GM12878 (cell line): Measurements from ENCODE around the gene BAZ1B. TPM values are rescaled to one million over a fixed set of nuclear protein-coding genes. Genes with fewer than 3 reads are reported as not detected.

Source experiments
- ATAC-seq: fragments of 200-7000 bp; cut with Tn5 transposase; 3 replicates; pipeline ENCODE4 v1.9.1; 2020; ENCODE audit warnings: mild to moderate bottlenecking, moderate library complexity
- BruUV-seq: library from RNA; stranded (reverse); fragments of 400-500 nt; replicated peaks from 2 replicates; lab custom pipeline; 2021; lab: Mats Ljungman, UMichigan
- CTCF ChIA-PET: fragments of 300-600 bp; sonication (Branson Sonifier 250); formaldehyde crosslinking; extraction: SDS; loops from one replicate; lab custom pipeline; 2021; ENCODE audit warnings: inconsistent platforms; lab: Yijun Ruan, JAX
- POLR2A ChIA-PET: fragments of 350-600 bp; formaldehyde crosslinking; extraction: SDS; loops from one replicate; lab custom pipeline; 2021; ENCODE audit warnings: inconsistent platforms; lab: Charles Lee
- RAD21 ChIA-PET: fragments of 300-600 bp; sonication (Branson Sonifier 250); formaldehyde crosslinking; loops from one replicate; lab custom pipeline; 2023; ENCODE audit warnings: antibody characterized with exemption; ENCODE audit not compliant: unreplicated experiment; lab: Charles Lee
- SMC1A ChIA-PET: fragments of 300-600 bp; sonication (Branson Sonifier 250); formaldehyde crosslinking; loops from one replicate; lab custom pipeline; 2023; ENCODE audit not compliant: unreplicated experiment, uncharacterized antibody; lab: Charles Lee
- DNase-seq: peaks from one replicate; pipeline ENCODE4 v3.0.0-alpha.2; 2011; ENCODE audit warnings: low read depth, low spot score
- FAIRE-seq: peaks from 3 replicates; lab custom pipeline; 2011; peaks lifted over from hg19 to GRCh38; lab: Jason Lieb, UNC
- H2AFZ ChIP-seq: 2 replicates; pipeline ENCODE4 v1.6.0; 2011; ENCODE audit warnings: low read depth, low read length, control low read depth; ENCODE audit not compliant: control insufficient read depth
- H3K27ac ChIP-seq: 2 replicates; pipeline ENCODE4 v1.5.1; 2011; ENCODE audit warnings: control low read depth; ENCODE audit not compliant: control insufficient read depth, insufficient read depth
- H3K27me3 ChIP-seq, 2 experiments: replicated peaks in 1 of 2; 2 replicates each; pipeline versions ENCODE4 v1.6.0 to v1.6.1; 2011; ENCODE audit warnings: low read length in 1 of 2; ENCODE audit not compliant: control insufficient read depth in 2 of 2, insufficient read depth in 2 of 2
- H3K36me3 ChIP-seq, 2 experiments: 2 replicates each; pipeline ENCODE4 v1.5.1; 2011; ENCODE audit warnings: low read length in 1 of 2; ENCODE audit not compliant: control insufficient read depth in 2 of 2, insufficient read depth in 2 of 2
- H3K4me1 ChIP-seq: 2 replicates; pipeline ENCODE4 v1.6.1; 2011; ENCODE audit warnings: mild to moderate bottlenecking, low read length, moderate library complexity, mixed read lengths; ENCODE audit not compliant: control insufficient read depth, insufficient read depth
- H3K4me2 ChIP-seq: 2 replicates; pipeline ENCODE4 v1.6.0; 2011; ENCODE audit warnings: control low read depth; ENCODE audit not compliant: control insufficient read depth, insufficient read depth
- H3K4me3 ChIP-seq: fragments of 200-600 bp; sonication (generic); 2 replicates; pipeline ENCODE4 v1.5.1; 2016
- H3K79me2 ChIP-seq: 2 replicates; pipeline ENCODE4 v1.6.0; 2011; ENCODE audit warnings: low read length; ENCODE audit not compliant: control insufficient read depth, insufficient read depth
- H3K9ac ChIP-seq: 2 replicates; pipeline ENCODE4 v1.8.0; 2011; ENCODE audit warnings: low read length, control low read depth, mixed read lengths; ENCODE audit not compliant: control insufficient read depth, insufficient read depth
- H3K9me3 ChIP-seq: replicated peaks from 3 replicates; pipeline ENCODE4 v1.5.1; 2011; ENCODE audit warnings: mild to moderate bottlenecking, low read length; ENCODE audit not compliant: control insufficient read depth, insufficient read depth
- H4K20me1 ChIP-seq: 2 replicates; pipeline ENCODE4 v1.6.0; 2011; ENCODE audit not compliant: control insufficient read depth, insufficient read depth
- CHD2 ChIP-seq: IDR thresholded peaks from 2 replicates; pipeline ENCODE4 v1.6.1; 2011; ENCODE audit warnings: low read depth, low read length, improper control_type of control experiment, borderline replicate concordance
- JUNB ChIP-seq: IDR thresholded peaks from 2 replicates; pipeline ENCODE4 v1.6.1; 2016; ENCODE audit warnings: antibody characterized with exemption, mild to moderate bottlenecking
- LARP7 ChIP-seq: fragments of 450-650 bp; IDR thresholded peaks from 2 replicates; pipeline ENCODE4 v1.6.1; 2017; ENCODE audit warnings: mild to moderate bottlenecking
- POLR2A ChIP-seq: IDR thresholded peaks from 2 replicates; pipeline ENCODE4 v1.6.1; 2011; ENCODE audit warnings: low read depth, mild to moderate bottlenecking, low read length
- RAD51 ChIP-seq: fragments of 450-650 bp; IDR thresholded peaks from 2 replicates; pipeline ENCODE4 v1.6.1; 2016; ENCODE audit warnings: moderate library complexity, mild to moderate bottlenecking, inconsistent platforms
- SUZ12 ChIP-seq: fragments of 200-600 bp; sonication (generic); IDR thresholded peaks from one replicate; pipeline ENCODE4 v1.6.1; 2018; ENCODE audit warnings: antibody characterized with exemption, mild to moderate bottlenecking; ENCODE audit not compliant: unreplicated experiment
- TBL1XR1 ChIP-seq: IDR thresholded peaks from 2 replicates; pipeline ENCODE4 v1.6.1; 2012; ENCODE audit warnings: low read depth, low read length, improper control_type of control experiment
- WGBS: methylation state at CpG from one replicate; pipeline ENCODE4 v1.1.6; 2016; ENCODE audit warnings: low lambda C conversion rate; ENCODE audit not compliant: insufficient replicate concordance, insufficient coverage; ENCODE audit errors: missing lambda C conversion rate; 5-methylcytosine and 5-hydroxymethylcytosine counted together
- in situ Hi-C: fragments of 300-500 bp; cut with MboI; formaldehyde crosslinking; loops from 9 replicates; pipeline ENCODE4 v1.14.3; 2018; ENCODE audit warnings: mixed read lengths
- intact Hi-C: fragments of 100-400 bp; cut with micrococcal nuclease; formaldehyde crosslinking; loops from one replicate; pipeline ENCODE4 v1.14.2; 2022; ENCODE audit not compliant: unreplicated experiment
- polyA plus RNA-seq, 11 experiments: library from polyadenylated mRNA; depleted of rRNA in 4 of 11; unstranded in 6 of 11; stranded (reverse) in 5 of 11; fragments of >200 nt; fragmentation: Nextera tagmentation in 4 of 11; fragmentation: Illumina TruSeq in 1 of 11; extraction: Ambion mirVana in 4 of 11; extraction: Trizol in 1 of 11; gene quantifications; 1 replicate in 1 of 11; 2 replicates in 10 of 11; pipeline versions ENCODE4 v1.2.1 to v1.2.3, GENCODE V29; 2011 to 2016; ENCODE audit warnings: inconsistent platforms in 2 of 11, missing spikeins in 2 of 11, low read depth in 1 of 11
- total RNA-seq, 4 experiments: library from RNA; depleted of rRNA in 3 of 4; stranded (reverse); fragments of >200 nt in 3 of 4; fragmentation: Illumina TruSeq in 1 of 4; extraction: Trizol in 1 of 4; gene quantifications; 2 replicates each; pipeline versions ENCODE4 v1.2.1 to v1.2.3, GENCODE V29; 2013 to 2021
- TF ChIP-seq, protein P1 (sequence below): IDR thresholded peaks from 2 replicates; pipeline ENCODE4 v1.6.1; 2012; ENCODE audit warnings: low read length, inconsistent platforms

BAZ1B gene
- total and polyA plus RNA-seq, 10 of the 15 experiments (the other 5 are each of a cell fraction or from before 2014, with no cell fraction given) = 14.0 to 77.4 (median 36.2) TPM

DNA sequence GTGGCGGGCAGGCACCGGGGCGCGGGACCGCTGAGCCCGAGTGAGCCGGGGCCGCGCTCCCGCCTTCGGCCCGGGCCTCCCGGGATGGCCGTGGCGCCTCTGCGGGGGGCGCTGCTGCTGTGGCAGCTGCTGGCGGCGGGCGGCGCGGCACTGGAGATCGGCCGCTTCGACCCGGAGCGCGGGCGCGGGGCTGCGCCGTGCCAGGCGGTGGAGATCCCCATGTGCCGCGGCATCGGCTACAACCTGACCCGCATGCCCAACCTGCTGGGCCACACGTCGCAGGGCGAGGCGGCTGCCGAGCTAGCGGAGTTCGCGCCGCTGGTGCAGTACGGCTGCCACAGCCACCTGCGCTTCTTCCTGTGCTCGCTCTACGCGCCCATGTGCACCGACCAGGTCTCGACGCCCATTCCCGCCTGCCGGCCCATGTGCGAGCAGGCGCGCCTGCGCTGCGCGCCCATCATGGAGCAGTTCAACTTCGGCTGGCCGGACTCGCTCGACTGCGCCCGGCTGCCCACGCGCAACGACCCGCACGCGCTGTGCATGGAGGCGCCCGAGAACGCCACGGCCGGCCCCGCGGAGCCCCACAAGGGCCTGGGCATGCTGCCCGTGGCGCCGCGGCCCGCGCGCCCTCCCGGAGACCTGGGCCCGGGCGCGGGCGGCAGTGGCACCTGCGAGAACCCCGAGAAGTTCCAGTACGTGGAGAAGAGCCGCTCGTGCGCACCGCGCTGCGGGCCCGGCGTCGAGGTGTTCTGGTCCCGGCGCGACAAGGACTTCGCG is 88.0 kb downstream of the BAZ1B start:
- Histone ChIP-seq H4K20me1 (no peaks in the 10 kb centered on the region), H2AFZ (peak overlapping the region; percentile 76), H3K9ac (no peak overlapping the region), H3K27ac (no peak overlapping the region), H3K4me1 (no peaks in the 10 kb centered on the region), H3K4me3 (no peak overlapping the region), H3K79me2 (no peaks in the 10 kb centered on the region), H3K27me3 (no peaks in the 10 kb centered on the region), H3K9me3 (no peaks in the 10 kb centered on the region), H3K36me3 (peaks cover 0 to under 1% of the 10 kb centered on the region in 2 experiments; a peak in 1 of 4 replicates), H3K4me2 (peak overlapping the region; percentile 86; the same call in 1 of the 2 replicates)
- ATAC-seq = no peak
- ChIA-PET CTCF (no interaction called here), POLR2A (no interaction called here), RAD21 (no interaction called here), SMC1A (no interaction called here)
- 77% methylated on average over 83 of the region's 110 CpGs for WGBS
- FAIRE-seq = no peak
- no peak for DNase-seq
- intact Hi-C loops (no loop called here), in situ Hi-C loops (no loop called here)
- no peak for TF ChIP-seq CHD2
- TF ChIP-seq TBL1XR1 = no peak
- TF ChIP-seq LARP7 = 0 out of 2 replicates have a peak, but pooled peaks have one; percentile 13
- TF ChIP-seq JUNB = no peak
- TF ChIP-seq RAD51 = no peak
- TF ChIP-seq POLR2A = no peak
- no peak for TF ChIP-seq SUZ12
- TF ChIP-seq, protein P1, sequence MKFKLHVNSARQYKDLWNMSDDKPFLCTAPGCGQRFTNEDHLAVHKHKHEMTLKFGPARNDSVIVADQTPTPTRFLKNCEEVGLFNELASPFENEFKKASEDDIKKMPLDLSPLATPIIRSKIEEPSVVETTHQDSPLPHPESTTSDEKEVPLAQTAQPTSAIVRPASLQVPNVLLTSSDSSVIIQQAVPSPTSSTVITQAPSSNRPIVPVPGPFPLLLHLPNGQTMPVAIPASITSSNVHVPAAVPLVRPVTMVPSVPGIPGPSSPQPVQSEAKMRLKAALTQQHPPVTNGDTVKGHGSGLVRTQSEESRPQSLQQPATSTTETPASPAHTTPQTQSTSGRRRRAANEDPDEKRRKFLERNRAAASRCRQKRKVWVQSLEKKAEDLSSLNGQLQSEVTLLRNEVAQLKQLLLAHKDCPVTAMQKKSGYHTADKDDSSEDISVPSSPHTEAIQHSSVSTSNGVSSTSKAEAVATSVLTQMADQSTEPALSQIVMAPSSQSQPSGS = no peak
- BruUV-seq = no TSS peak
